H1 (cell line): ENCODE data around the gene SOS1. TPM values are rescaled to one million over a fixed set of nuclear protein-coding genes. Genes with fewer than 3 reads are reported as not detected.

Experiments
- CTCF ChIA-PET: fragments of 300-600 bp; sonication (Branson Sonifier 250); formaldehyde crosslinking; loops from one replicate; lab custom pipeline; 2021; ENCODE audit not compliant: partially characterized antibody; lab: Charles Lee
- POLR2A ChIA-PET: fragments of 300-600 bp; sonication (Branson Sonifier 250); formaldehyde crosslinking; loops from one replicate; lab custom pipeline; 2021; ENCODE audit warnings: inconsistent platforms; ENCODE audit not compliant: partially characterized antibody; lab: Charles Lee
- DNase-seq, 2 experiments: peaks; one replicate each; pipeline versions ENCODE4 v3.0.0 to v3.0.0-alpha.2; 2010 to 2022; ENCODE audit warnings: low spot score in 2 of 2, low read depth in 1 of 2, mixed read lengths in 1 of 2
- FAIRE-seq: peaks from 2 replicates; lab custom pipeline; 2011; peaks lifted over from hg19 to GRCh38; lab: Jason Lieb, UNC
- H2AFZ ChIP-seq: 2 replicates; pipeline ENCODE4 v1.8.1; 2012; ENCODE audit warnings: low read length, inconsistent platforms
- H2AK5ac ChIP-seq: 2 replicates; pipeline ENCODE4 v1.6.1; 2013; ENCODE audit warnings: low read depth, low read length
- H2BK120ac ChIP-seq: replicated peaks from 2 replicates; pipeline ENCODE3; 2013; ENCODE audit warnings: low read depth, low read length, inconsistent platforms
- H2BK12ac ChIP-seq: 2 replicates; pipeline ENCODE4 v1.6.1; 2013; ENCODE audit warnings: low read depth, low read length
- H2BK15ac ChIP-seq: 2 replicates; pipeline ENCODE4 v1.6.1; 2013; ENCODE audit warnings: low read length
- H2BK20ac ChIP-seq: 2 replicates; pipeline ENCODE4 v1.6.1; 2013; ENCODE audit warnings: low read length
- H2BK5ac ChIP-seq: 2 replicates; pipeline ENCODE4 v1.6.1; 2013; ENCODE audit warnings: low read depth, low read length
- H3K14ac ChIP-seq: 2 replicates; pipeline ENCODE4 v1.6.1; 2013; ENCODE audit warnings: inconsistent platforms; ENCODE audit not compliant: insufficient read length
- H3K18ac ChIP-seq: 2 replicates; pipeline ENCODE4 v1.6.1; 2013; ENCODE audit warnings: low read length; ENCODE audit errors: extremely low read depth
- H3K23ac ChIP-seq: 2 replicates; pipeline ENCODE4 v1.6.1; 2013; ENCODE audit warnings: inconsistent platforms; ENCODE audit not compliant: insufficient read length
- H3K23me2 ChIP-seq: 2 replicates; pipeline ENCODE4 v1.6.1; 2013; ENCODE audit warnings: low read depth, low read length
- H3K27ac ChIP-seq: 2 replicates; pipeline ENCODE4 v1.6.1; 2011; ENCODE audit warnings: low read depth, low read length, inconsistent platforms
- H3K27me3 ChIP-seq, 4 experiments: replicated peaks in 1 of 4; 1 replicate in 1 of 4; 2 replicates in 3 of 4; pipeline versions ENCODE4 v1.6.1 to v1.8.1; 2011 to 2013; ENCODE audit warnings: low read length in 3 of 4, mild to moderate bottlenecking in 3 of 4, inconsistent platforms in 2 of 4, mixed read lengths in 2 of 4, moderate library complexity in 1 of 4; ENCODE audit not compliant: control insufficient read depth in 3 of 4, insufficient read depth in 3 of 4; ENCODE audit errors: extremely low read depth in 1 of 4
- H3K36me3 ChIP-seq, 4 experiments: 2 replicates each; pipeline versions ENCODE4 v1.6.1 to v1.8.1; 2011 to 2013; ENCODE audit warnings: mild to moderate bottlenecking in 4 of 4, low read length in 3 of 4, moderate library complexity in 2 of 4, control low read depth in 1 of 4, inconsistent platforms in 1 of 4; ENCODE audit not compliant: insufficient read depth in 4 of 4, control insufficient read depth in 2 of 4
- H3K4ac ChIP-seq: replicated peaks from 2 replicates; pipeline ENCODE3; 2013; ENCODE audit warnings: low read length, low read depth, mixed read lengths, inconsistent platforms; ENCODE audit not compliant: insufficient read length
- H3K4me1 ChIP-seq, 4 experiments: replicated peaks in 1 of 4; 1 replicate in 1 of 4; 2 replicates in 3 of 4; pipeline versions ENCODE4 v1.6.1 to v1.8.1; 2011 to 2013; ENCODE audit warnings: low read length in 3 of 4, inconsistent platforms in 2 of 4, mixed read lengths in 1 of 4; ENCODE audit not compliant: insufficient read depth in 4 of 4, control insufficient read depth in 3 of 4
- H3K4me2 ChIP-seq, 2 experiments: 2 replicates each; pipeline versions ENCODE4 v1.6.1 to v1.8.1; 2011 to 2013; ENCODE audit warnings: low read depth in 2 of 2, low read length in 2 of 2, control low read depth in 1 of 2, inconsistent platforms in 1 of 2, mild to moderate bottlenecking in 1 of 2; ENCODE audit not compliant: insufficient read depth in 1 of 2
- H3K4me3 ChIP-seq, 4 experiments: fragments of 200-600, 300-600 bp in 1 of 4; sonication (generic), shearing (Covaris generic), sonication (Bioruptor Twin) in 1 of 4; 2 replicates each; pipeline versions ENCODE4 v1.5.1 to v1.8.1; 2011 to 2016; ENCODE audit warnings: low read length in 4 of 4, low read depth in 3 of 4, control low read depth in 2 of 4, inconsistent platforms in 2 of 4, mild to moderate bottlenecking in 2 of 4, mixed read lengths in 1 of 4, moderate library complexity in 1 of 4; ENCODE audit not compliant: insufficient read depth in 2 of 4; ENCODE audit errors: extremely low read depth in 1 of 4
- H3K56ac ChIP-seq: replicated peaks from 2 replicates; pipeline ENCODE3; 2013; ENCODE audit warnings: low read depth, mild to moderate bottlenecking, mixed read lengths, low read length, inconsistent platforms; ENCODE audit not compliant: insufficient read length
- H3K79me1 ChIP-seq: 2 replicates; pipeline ENCODE4 v1.6.1; 2013; ENCODE audit warnings: low read depth, low read length, control low read depth
- H3K79me2 ChIP-seq, 2 experiments: 2 replicates each; pipeline versions ENCODE4 v1.6.1 to v1.8.1; 2012 to 2013; ENCODE audit warnings: low read length in 2 of 2, mild to moderate bottlenecking in 2 of 2, inconsistent platforms in 1 of 2; ENCODE audit not compliant: insufficient read depth in 2 of 2, control insufficient read depth in 1 of 2
- H3K9ac ChIP-seq, 4 experiments: replicated peaks in 1 of 4; 1 replicate in 1 of 4; 2 replicates in 3 of 4; pipeline versions ENCODE4 v1.6.1 to v1.8.1; 2011 to 2013; ENCODE audit warnings: low read depth in 3 of 4, low read length in 3 of 4, control low read depth in 2 of 4, mild to moderate bottlenecking in 2 of 4, moderate library complexity in 2 of 4, inconsistent platforms in 1 of 4; ENCODE audit errors: extremely low read depth in 1 of 4
- H3K9me3 ChIP-seq, 2 experiments: 2 replicates each; pipeline versions ENCODE4 v1.6.1 to v1.8.1; 2012 to 2013; ENCODE audit warnings: mild to moderate bottlenecking in 2 of 2, moderate library complexity in 2 of 2, control low read depth in 1 of 2, inconsistent platforms in 1 of 2, low read depth in 1 of 2, low read length in 1 of 2, mixed read lengths in 1 of 2; ENCODE audit not compliant: insufficient read depth in 2 of 2
- H4K20me1 ChIP-seq, 2 experiments: replicated peaks in 1 of 2; 2 replicates each; pipeline versions ENCODE3 to v1.8.1; 2011 to 2013; ENCODE audit warnings: inconsistent platforms in 2 of 2, low read length in 2 of 2, mild to moderate bottlenecking in 1 of 2; ENCODE audit not compliant: insufficient read depth in 2 of 2, control insufficient read depth in 1 of 2
- H4K5ac ChIP-seq: 2 replicates; pipeline ENCODE4 v1.6.1; 2013; ENCODE audit warnings: low read length, low read depth, mixed read lengths, inconsistent platforms; ENCODE audit not compliant: insufficient read length
- H4K8ac ChIP-seq: 2 replicates; pipeline ENCODE4 v1.8.0; 2013; ENCODE audit warnings: mild to moderate bottlenecking, moderate library complexity, low read length, inconsistent platforms; ENCODE audit not compliant: insufficient read depth; ENCODE audit errors: extremely low read depth
- H4K91ac ChIP-seq: replicated peaks from 2 replicates; pipeline ENCODE3; 2013; ENCODE audit warnings: low read length, mixed read lengths, inconsistent platforms; ENCODE audit not compliant: insufficient read length
- BCL11A ChIP-seq, 2 experiments: IDR thresholded peaks; one replicate each; pipeline ENCODE4 v1.6.1; 2011; ENCODE audit warnings: low read depth in 2 of 2, low read length in 2 of 2, mild to moderate bottlenecking in 2 of 2
- CBX8 ChIP-seq: fragments of 300-800, 300-1000 bp; sonication (generic); IDR thresholded peaks from 2 replicates; pipeline ENCODE4 v1.7.1; 2016; ENCODE audit warnings: low read depth, low read length, borderline replicate concordance
- KDM1A ChIP-seq: fragments of 200-600, 300-600 bp; sonication (generic); IDR thresholded peaks from 2 replicates; pipeline ENCODE4 v1.7.1; 2016; ENCODE audit warnings: mild to moderate bottlenecking, low read length, borderline replicate concordance
- KDM5A ChIP-seq: fragments of 200-600 bp; IDR thresholded peaks from 2 replicates; pipeline ENCODE4 v1.7.1; 2012; ENCODE audit warnings: mild to moderate bottlenecking, low read length, inconsistent platforms, mixed read lengths
- MAFK ChIP-seq: IDR thresholded peaks from 2 replicates; pipeline ENCODE4 v1.6.1; 2012; ENCODE audit warnings: low read depth, mild to moderate bottlenecking, improper control_type of control experiment, low read length
- NRF1 ChIP-seq: IDR thresholded peaks from 2 replicates; pipeline ENCODE4 v1.6.1; 2011; ENCODE audit warnings: mild to moderate bottlenecking, low read depth, low read length, improper control_type of control experiment
- PHF8 ChIP-seq: fragments of 200-600 bp; sonication (generic); conservative IDR thresholded peaks from 2 replicates; pipeline ENCODE4 v1.7.1; 2012; ENCODE audit warnings: low read depth, mild to moderate bottlenecking, inconsistent platforms, low read length, moderate library complexity
- POLR2AphosphoS5 ChIP-seq: IDR thresholded peaks from 2 replicates; pipeline ENCODE4 v1.6.1; 2011; ENCODE audit warnings: low read depth, low read length
- RFX5 ChIP-seq: IDR thresholded peaks from 2 replicates; pipeline ENCODE4 v1.6.1; 2011; ENCODE audit warnings: low read depth, low read length, improper control_type of control experiment, borderline replicate concordance
- SP2 ChIP-seq: IDR thresholded peaks from 2 replicates; pipeline ENCODE4 v1.6.1; 2012; ENCODE audit warnings: mild to moderate bottlenecking, low read length, inconsistent platforms
- TBP ChIP-seq: IDR thresholded peaks from 2 replicates; pipeline ENCODE4 v1.6.1; 2011; ENCODE audit warnings: low read depth, low read length, improper control_type of control experiment
- TCF12 ChIP-seq: IDR thresholded peaks from 2 replicates; pipeline ENCODE4 v1.6.1; 2011; ENCODE audit warnings: low read depth, mild to moderate bottlenecking, low read length
- WGBS, 2 experiments: shearing (Covaris generic) in 1 of 2; methylation state at CpG; one replicate each; pipeline versions ENCODE4 v1.1.6 to v1.1.7; 2013 to 2015; ENCODE audit warnings: low lambda C conversion rate in 2 of 2, mixed read lengths in 2 of 2, inconsistent platforms in 1 of 2, low coverage in 1 of 2, missing lambda C conversion rate in 1 of 2; ENCODE audit not compliant: insufficient replicate concordance in 2 of 2, insufficient coverage in 1 of 2, insufficient read length in 1 of 2; ENCODE audit errors: extremely low coverage in 1 of 2, missing lambda C conversion rate in 1 of 2; 5-methylcytosine and 5-hydroxymethylcytosine counted together
- polyA plus RNA-seq, 7 experiments: library from polyadenylated mRNA; depleted of rRNA in 3 of 7; stranded (reverse) in 5 of 7; unstranded in 2 of 7; fragments of >200 nt in 5 of 7; fragments of 200-250 nt in 2 of 7; gene quantifications; 1 replicate in 5 of 7; 2 replicates in 1 of 7; 4 replicates in 1 of 7; pipeline versions ENCODE4 v1.2.1 to v1.2.3, GENCODE V29; 2011 to 2013; ENCODE audit warnings: missing spikeins in 2 of 7, mixed read lengths in 2 of 7
- total RNA-seq: library from RNA; stranded (reverse); fragmentation: NEBNext Ultra II Directional; extraction: Animal tissue kit (Norgen Biotek cat#: 25700); gene quantifications from 2 replicates; pipeline ENCODE4 v1.2.1, GENCODE V29; 2021
- TF ChIP-seq, protein P1 (sequence below): IDR thresholded peaks from 2 replicates; pipeline ENCODE4 v1.6.1; 2011; ENCODE audit warnings: low read depth, mild to moderate bottlenecking, low read length; ENCODE audit not compliant: insufficient read depth

Gene SOS1
- total and polyA plus RNA-seq, 2 of the 8 experiments (the other 6 are each of a cell fraction or from before 2014, with no cell fraction given) = 25.7 to 27.0 TPM

DNA sequence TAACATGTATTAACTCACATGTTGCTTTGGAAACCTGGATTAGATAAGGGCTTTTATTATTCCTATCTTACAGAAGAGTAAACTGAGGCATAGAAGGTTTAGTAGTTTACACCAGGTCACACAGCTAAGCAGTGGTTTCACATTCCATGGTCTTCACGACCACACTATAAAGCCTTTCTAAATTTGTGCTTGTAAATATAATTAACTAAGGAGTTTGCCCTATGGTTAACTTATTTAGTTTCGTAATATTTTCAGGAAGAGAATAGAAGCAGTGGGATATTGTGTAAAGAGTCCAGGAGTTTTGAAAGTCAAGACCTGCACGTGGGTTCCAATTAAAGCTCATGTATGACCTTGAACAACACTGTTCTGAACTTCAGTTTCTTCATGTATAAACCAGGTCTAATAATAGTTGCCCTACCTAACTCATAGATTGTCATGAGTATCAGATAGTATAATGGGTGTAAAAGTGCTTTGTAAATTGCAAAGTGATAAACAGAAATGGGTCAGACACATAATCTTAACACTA is 19.5 kb upstream of the SOS1 start:
- no peak for FAIRE-seq
- H3K4ac ChIP-seq = no peak overlapping the region
- no peak overlapping the region for H4K91ac ChIP-seq
- DNase-seq = no peak
- no peak overlapping the region for H3K27ac ChIP-seq
- no peaks in the 10 kb centered on the region for H3K23me2 ChIP-seq
- peaks cover 0 to 3% (median 2%) of the 10 kb centered on the region in 4 experiments; a peak in 4 of 7 replicates for H3K4me1 ChIP-seq
- no peak overlapping the region for H3K18ac ChIP-seq
- WGBS, 2 experiments = 91% methylated on average over 3 of the region's 3 CpGs; no CpG with 5 or more reads in 1 of the 2 experiments
- no peaks in the 10 kb centered on the region for H4K20me1 ChIP-seq
- H2BK20ac ChIP-seq = no peak overlapping the region
- H2BK12ac ChIP-seq = no peak overlapping the region; the same call in 1 of the 2 replicates
- no peak overlapping the region for H2BK120ac ChIP-seq
- no peak overlapping the region for H2AFZ ChIP-seq
- no peaks in the 10 kb centered on the region for H3K79me1 ChIP-seq
- H2AK5ac ChIP-seq = no peak overlapping the region
- H3K9me3 ChIP-seq = no peaks in the 10 kb centered on the region
- ChIA-PET POLR2A (interaction anchor here (1.0 to 1.8 kb wide), 2 partner anchors 16 to 40 kb away, joined by 3 to 6 read pairs; no protein-coding TSS in a partner anchor), CTCF (interaction anchor here (1.2 to 1.7 kb wide), 2 partner anchors 15 to 16 kb away, joined by 3 to 4 read pairs; no protein-coding TSS in a partner anchor)
- H3K36me3 ChIP-seq = no peaks in the 10 kb centered on the region
- no peak overlapping the region for H4K8ac ChIP-seq
- no peaks in the 10 kb centered on the region for H3K27me3 ChIP-seq
- no peak overlapping the region for H3K4me2 ChIP-seq
- no peaks in the 10 kb centered on the region for H3K79me2 ChIP-seq
- H2BK15ac ChIP-seq = no peak overlapping the region
- H3K23ac ChIP-seq = no peak overlapping the region
- H3K14ac ChIP-seq = no peak overlapping the region
- no peak overlapping the region for H3K9ac ChIP-seq
- no peak overlapping the region for H3K4me3 ChIP-seq
- H2BK5ac ChIP-seq = no peak overlapping the region
- H3K56ac ChIP-seq = no peak overlapping the region
- H4K5ac ChIP-seq = no peak overlapping the region
- no peak for TF ChIP-seq BCL11A (IDR thresholded peaks at IDR 0.05; ENCODE audit: low read depth in 2 of 2, low read length in 2 of 2)
- no peak for TF ChIP-seq TBP
- no peak for TF ChIP-seq KDM5A
- no peak for TF ChIP-seq KDM1A
- TF ChIP-seq, protein P1, sequence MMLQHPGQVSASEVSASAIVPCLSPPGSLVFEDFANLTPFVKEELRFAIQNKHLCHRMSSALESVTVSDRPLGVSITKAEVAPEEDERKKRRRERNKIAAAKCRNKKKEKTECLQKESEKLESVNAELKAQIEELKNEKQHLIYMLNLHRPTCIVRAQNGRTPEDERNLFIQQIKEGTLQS = no peak
- no peak for TF ChIP-seq NRF1
- no peak for TF ChIP-seq TCF12
- TF ChIP-seq MAFK = no peak
- TF ChIP-seq SP2 = no peak
- no peak for TF ChIP-seq PHF8
- no peak for TF ChIP-seq POLR2AphosphoS5
- TF ChIP-seq CBX8 = no peak
- no peak for TF ChIP-seq RFX5
